Thyroid gland (tissue), 4 donors: Measurements from ENCODE around the gene PIEZO2. TPM values are rescaled to one million over a fixed set of nuclear protein-coding genes. Genes with fewer than 3 reads are reported as not detected.

ENCODE experiments used
- DNase-seq, 2 donors: peaks; one replicate each; pipeline ENCODE4 v3.0.0-alpha.2; 2019
- H3K27ac ChIP-seq, 3 donors: fragments of 200-600 bp; sonication (generic); 1 replicate in 2 of 3; 2 replicates in 1 of 3; pipeline ENCODE4 v1.5.1; 2016 to 2019; ENCODE audit warnings: mild to moderate bottlenecking in 1 of 3, moderate library complexity in 1 of 3
- H3K27me3 ChIP-seq: fragments of 200-600 bp; sonication (generic); one replicate; pipeline ENCODE4 v1.5.1; 2019
- H3K36me3 ChIP-seq, 2 donors: fragments of 200-600 bp; sonication (generic); one replicate each; pipeline ENCODE4 v1.5.1; 2016 to 2019
- H3K4me1 ChIP-seq, 2 donors: fragments of 200-600 bp; sonication (generic); one replicate each; pipeline ENCODE4 v1.5.1; 2017 to 2019
- H3K4me3 ChIP-seq, 3 donors: fragments of 200-600 bp; sonication (generic); replicated peaks in 1 of 3; 1 replicate in 2 of 3; 2 replicates in 1 of 3; pipeline ENCODE4 v1.5.1; 2016; ENCODE audit warnings: mild to moderate bottlenecking in 1 of 3
- H3K9me3 ChIP-seq: fragments of 200-600 bp; sonication (generic); one replicate; pipeline ENCODE4 v1.5.1; 2017
- POLR2A ChIP-seq, 2 donors: fragments of 450-650 bp; IDR thresholded peaks; one replicate each; pipeline ENCODE4 v1.6.1; 2017; ENCODE audit warnings: antibody characterized with exemption in 2 of 2, mild to moderate bottlenecking in 2 of 2, moderate library complexity in 1 of 2
- WGBS, 2 donors: methylation state at CpG; one replicate each; pipeline ENCODE4 v1.1.5; 2017; 5-methylcytosine and 5-hydroxymethylcytosine counted together
- intact Hi-C: fragments of 100-400 bp; cut with DNase I; formaldehyde crosslinking; loops from one replicate; pipeline ENCODE4 v1.15.1; 2023
- total RNA-seq, 4 donors: library from RNA; depleted of rRNA; stranded (reverse); fragments of >200 nt; gene quantifications; one replicate each; pipeline ENCODE4 v1.2.3, GENCODE V29; 2016
- TF ChIP-seq, protein P1 (sequence below), 6 experiments: fragments of 200-600 bp in 3 of 6; fragments of 450-650 bp in 3 of 6; sonication (generic) in 3 of 6; IDR thresholded peaks; one replicate each; pipeline ENCODE4 v1.5.1; 2016 to 2019; ENCODE audit warnings: antibody characterized with exemption in 6 of 6, mild to moderate bottlenecking in 2 of 6, inconsistent platforms in 1 of 6, moderate library complexity in 1 of 6

The PIEZO2 gene
- total RNA-seq, 4 donors from 2014 or later: 5.0 to 13.8 (median 6.1) TPM

DNA sequence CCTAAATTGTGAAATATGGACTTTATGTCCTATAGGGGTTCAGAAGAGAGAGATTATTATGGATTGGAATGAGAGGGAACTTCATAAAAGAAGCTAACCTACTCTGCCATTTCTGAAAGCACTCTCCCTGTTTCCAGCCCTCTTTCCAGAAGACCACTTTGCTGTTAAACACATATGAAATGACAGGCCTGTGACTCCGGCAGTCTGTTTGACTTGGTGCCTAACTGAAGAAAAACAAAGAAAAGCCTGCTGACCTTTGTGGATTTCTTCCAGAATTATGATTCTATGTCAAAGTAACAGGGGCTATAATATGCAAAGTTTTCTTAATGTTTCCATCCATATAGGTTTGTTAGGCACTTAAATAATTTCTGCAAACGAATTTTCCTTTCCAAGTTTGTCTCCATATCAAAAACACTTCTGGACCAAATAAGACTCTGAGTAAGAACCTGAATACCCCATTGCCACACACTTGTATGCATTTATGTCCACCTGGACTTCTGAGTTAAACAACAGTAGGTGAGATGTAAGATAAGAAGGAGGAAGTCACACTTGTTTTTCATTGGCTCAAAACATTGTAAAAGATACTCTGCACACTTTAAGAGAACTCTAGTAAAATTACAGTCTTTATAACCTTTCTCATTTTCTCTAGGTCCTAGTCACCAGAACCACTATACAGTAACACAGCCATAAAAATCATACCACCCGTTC, 111.7 kb downstream of the PIEZO2 start:
- Histone ChIP-seq H3K27me3 (no peaks in the 10 kb centered on the region), H3K4me3 (no peak overlapping the region), H3K9me3 (no peaks in the 10 kb centered on the region), H3K36me3 (no peaks in the 10 kb centered on the region), H3K4me1 (peaks cover 12 to 16% of the 10 kb centered on the region in 2 donors), H3K27ac (no peak overlapping the region)
- intact Hi-C loops: no loop called here
- TF ChIP-seq POLR2A (IDR thresholded peaks at IDR 0.05): no peak
- TF ChIP-seq, protein P1, sequence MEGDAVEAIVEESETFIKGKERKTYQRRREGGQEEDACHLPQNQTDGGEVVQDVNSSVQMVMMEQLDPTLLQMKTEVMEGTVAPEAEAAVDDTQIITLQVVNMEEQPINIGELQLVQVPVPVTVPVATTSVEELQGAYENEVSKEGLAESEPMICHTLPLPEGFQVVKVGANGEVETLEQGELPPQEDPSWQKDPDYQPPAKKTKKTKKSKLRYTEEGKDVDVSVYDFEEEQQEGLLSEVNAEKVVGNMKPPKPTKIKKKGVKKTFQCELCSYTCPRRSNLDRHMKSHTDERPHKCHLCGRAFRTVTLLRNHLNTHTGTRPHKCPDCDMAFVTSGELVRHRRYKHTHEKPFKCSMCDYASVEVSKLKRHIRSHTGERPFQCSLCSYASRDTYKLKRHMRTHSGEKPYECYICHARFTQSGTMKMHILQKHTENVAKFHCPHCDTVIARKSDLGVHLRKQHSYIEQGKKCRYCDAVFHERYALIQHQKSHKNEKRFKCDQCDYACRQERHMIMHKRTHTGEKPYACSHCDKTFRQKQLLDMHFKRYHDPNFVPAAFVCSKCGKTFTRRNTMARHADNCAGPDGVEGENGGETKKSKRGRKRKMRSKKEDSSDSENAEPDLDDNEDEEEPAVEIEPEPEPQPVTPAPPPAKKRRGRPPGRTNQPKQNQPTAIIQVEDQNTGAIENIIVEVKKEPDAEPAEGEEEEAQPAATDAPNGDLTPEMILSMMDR (IDR thresholded peaks at IDR 0.05): no peak
- 83 to 86% methylated on average over 3 of the region's 3 CpGs for WGBS, 2 donors
- no peak for DNase-seq

DNA sequence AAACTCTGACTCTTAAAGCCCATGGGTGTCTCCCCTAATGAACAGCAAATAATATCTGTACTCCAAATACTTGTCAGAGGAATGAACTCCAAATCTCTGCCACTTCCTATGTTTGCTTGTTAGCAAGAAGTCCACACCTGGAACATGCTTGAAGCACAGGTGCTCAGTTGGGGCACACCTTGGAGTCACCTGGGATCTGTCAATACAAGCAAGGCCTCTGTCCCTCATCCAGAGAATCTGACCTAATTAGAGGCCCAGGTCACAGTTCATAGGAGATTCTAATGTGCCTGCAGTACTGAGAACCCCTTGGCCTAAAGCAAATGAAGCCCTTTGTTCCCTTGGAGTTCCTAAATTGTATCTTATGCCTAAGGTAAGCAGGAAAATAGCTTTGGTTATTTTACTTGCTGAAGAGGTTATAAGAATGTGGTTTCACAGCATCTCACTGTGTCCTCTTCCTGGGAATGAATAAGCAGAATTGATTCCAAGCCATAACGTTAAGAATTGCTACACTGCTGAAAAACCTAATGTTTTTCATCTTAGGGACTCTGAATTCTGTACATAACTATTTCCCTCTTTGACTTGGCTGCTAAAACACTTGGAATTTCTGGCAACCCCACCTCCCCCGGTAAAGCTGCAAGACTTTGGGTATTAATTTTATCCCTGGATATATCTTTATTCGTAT, 113.4 kb downstream of the PIEZO2 start:
- Histone ChIP-seq H3K4me3 (no peak overlapping the region), H3K4me1 (peaks cover 13 to 16% of the 10 kb centered on the region in 2 donors), H3K27ac (peak overlapping the region; percentile 19 to 73 (median 55)), H3K27me3 (no peaks in the 10 kb centered on the region), H3K9me3 (no peaks in the 10 kb centered on the region), H3K36me3 (no peaks in the 10 kb centered on the region)
- 58 to 63% methylated on average over 3 of the region's 3 CpGs for WGBS, 2 donors
- TF ChIP-seq, protein P1 (IDR thresholded peaks at IDR 0.05): no peak
- no peak for TF ChIP-seq POLR2A (IDR thresholded peaks at IDR 0.05)
- DNase-seq: peak; percentile 30 to 41
- intact Hi-C loops: no loop called here

DNA sequence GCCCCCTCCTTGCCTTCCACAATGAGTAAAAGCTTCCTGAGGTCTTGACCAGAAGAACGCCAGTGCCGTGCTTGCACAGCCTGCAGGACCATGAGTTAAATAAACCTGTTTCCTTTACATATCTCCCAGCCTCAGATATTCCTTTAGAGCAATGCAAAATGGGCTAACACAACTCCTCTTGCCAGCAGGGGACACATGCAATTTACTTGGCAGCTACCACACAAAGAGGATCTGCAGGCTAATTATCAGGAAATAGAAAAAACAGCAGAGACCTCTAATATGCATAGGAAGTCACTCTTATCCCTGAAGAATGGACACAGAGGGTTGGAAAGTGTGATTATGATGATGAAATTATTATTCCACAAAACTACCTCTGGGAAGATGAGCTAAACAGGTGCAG, 114.0 kb downstream of the PIEZO2 start:
- H3K36me3 ChIP-seq: no peaks in the 10 kb centered on the region
- H3K4me3 ChIP-seq: no peak overlapping the region
- peak overlapping the region in 2 of 3 donors; percentile 19 to 73 for H3K27ac ChIP-seq
- WGBS, 2 donors: 82 to 86% methylated on average over 2 of the region's 2 CpGs
- H3K27me3 ChIP-seq: no peaks in the 10 kb centered on the region
- TF ChIP-seq, protein P1 (IDR thresholded peaks at IDR 0.05): no peak
- TF ChIP-seq POLR2A (IDR thresholded peaks at IDR 0.05): no peak
- peaks cover 16 to 19% of the 10 kb centered on the region in 2 donors for H3K4me1 ChIP-seq
- intact Hi-C loops: no loop called here
- H3K9me3 ChIP-seq: no peaks in the 10 kb centered on the region
- no peak for DNase-seq

DNA sequence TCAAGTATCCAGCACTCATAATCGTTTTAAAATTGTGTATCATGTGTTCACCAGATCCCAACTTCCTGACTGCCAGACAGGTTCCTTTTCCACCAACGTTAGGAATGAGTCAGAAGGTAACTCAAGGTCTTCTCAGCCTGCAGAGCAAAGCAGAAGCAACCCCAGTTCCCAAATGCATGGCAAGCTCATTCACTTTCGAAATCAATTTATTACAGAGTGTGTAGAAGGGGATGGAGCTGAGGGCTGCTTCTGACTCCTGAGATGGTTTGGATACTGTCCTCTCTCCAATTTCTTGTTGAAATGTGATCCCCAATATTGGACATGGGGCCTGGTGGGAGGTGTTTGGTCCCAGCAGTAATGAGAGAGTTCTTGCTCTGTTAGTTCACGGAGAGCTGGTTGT, 114.5 kb downstream of the PIEZO2 start:
- 34 to 47% methylated on average over 4 of the region's 4 CpGs for WGBS, 2 donors
- H3K4me3 ChIP-seq: no peak overlapping the region
- H3K9me3 ChIP-seq: no peaks in the 10 kb centered on the region
- H3K4me1 ChIP-seq: peaks cover 16 to 20% of the 10 kb centered on the region in 2 donors
- TF ChIP-seq, protein P1 (IDR thresholded peaks at IDR 0.05): no peak
- no peak for TF ChIP-seq POLR2A (IDR thresholded peaks at IDR 0.05)
- no peaks in the 10 kb centered on the region for H3K27me3 ChIP-seq
- no peaks in the 10 kb centered on the region for H3K36me3 ChIP-seq
- DNase-seq: no peak
- peak overlapping the region in 2 of 3 donors; percentile 12 to 73 for H3K27ac ChIP-seq
- intact Hi-C loops: no loop called here

DNA sequence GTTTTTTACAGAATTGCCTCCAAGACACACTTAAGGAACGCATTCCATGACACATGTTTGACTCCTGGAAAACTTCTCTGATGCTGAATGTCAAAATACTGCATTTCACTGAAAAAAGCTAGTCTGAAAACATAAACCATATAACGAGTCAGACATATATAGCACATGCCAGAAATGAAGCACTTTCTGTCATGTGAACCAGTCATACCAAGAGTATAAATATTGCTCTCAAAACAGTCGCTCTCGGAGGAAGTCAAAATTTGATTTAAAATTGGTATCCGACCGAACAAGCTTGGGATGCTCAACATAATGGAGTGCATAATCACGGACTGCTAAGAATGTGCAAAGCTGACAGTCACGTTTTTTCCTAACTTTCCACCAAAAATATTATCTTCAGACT, 115.9 kb downstream of the PIEZO2 start:
- H3K36me3 ChIP-seq: no peaks in the 10 kb centered on the region
- H3K27me3 ChIP-seq: no peaks in the 10 kb centered on the region
- H3K9me3 ChIP-seq: no peaks in the 10 kb centered on the region
- no peak for DNase-seq
- peaks cover 17 to 21% of the 10 kb centered on the region in 2 donors for H3K4me1 ChIP-seq
- H3K27ac ChIP-seq: no peak overlapping the region
- H3K4me3 ChIP-seq: no peak overlapping the region
- TF ChIP-seq, protein P1 (IDR thresholded peaks at IDR 0.05): no peak
- no peak for TF ChIP-seq POLR2A (IDR thresholded peaks at IDR 0.05)
- intact Hi-C loops: no loop called here
- 95 to 96% methylated on average over 8 of the region's 8 CpGs for WGBS, 2 donors
